OCI-LY1 (cell line): ENCODE measurements around the gene TFRC.

Experiments used
- H2AFZ ChIP-seq: fragments of 200-600 bp; sonication (generic), shearing (Covaris generic); 2 replicates; pipeline ENCODE4 v1.6.0; 2014; ENCODE audit warnings: antibody characterized with exemption, mild to moderate bottlenecking, low read length
- H3F3A ChIP-seq: fragments of 200-600 bp; sonication (generic), shearing (Covaris generic); 2 replicates; pipeline ENCODE4 v1.6.0; 2014; ENCODE audit warnings: mild to moderate bottlenecking, antibody characterized with exemption, low read length, moderate library complexity; ENCODE audit not compliant: insufficient read depth
- H3K27ac ChIP-seq: fragments of 200-600 bp; sonication (generic); 2 replicates; pipeline ENCODE4 v1.5.1; 2014; ENCODE audit warnings: low read length, mixed run types, mild to moderate bottlenecking, low read depth; ENCODE audit not compliant: poor library complexity, severe bottlenecking
- H3K27me3 ChIP-seq: fragments of 200-600 bp; sonication (generic); 2 replicates; pipeline ENCODE4 v1.6.0; 2014; ENCODE audit warnings: antibody characterized with exemption, mild to moderate bottlenecking, low read length, moderate library complexity; ENCODE audit not compliant: insufficient read depth
- H3K36me3 ChIP-seq: fragments of 200-600 bp; sonication (generic); 2 replicates; pipeline ENCODE4 v1.6.1; 2014; ENCODE audit warnings: mild to moderate bottlenecking, antibody characterized with exemption, low read length, moderate library complexity, mixed read lengths; ENCODE audit not compliant: insufficient read depth
- H3K4me1 ChIP-seq: fragments of 200-600 bp; sonication (generic); 2 replicates; pipeline ENCODE4 v1.5.1; 2014; ENCODE audit warnings: mild to moderate bottlenecking, low read length, moderate library complexity; ENCODE audit not compliant: insufficient read depth, severe bottlenecking
- H3K4me2 ChIP-seq: fragments of 200-600 bp; sonication (generic), shearing (Covaris generic); 2 replicates; pipeline ENCODE4 v1.6.1; 2014; ENCODE audit warnings: low read length
- H3K4me3 ChIP-seq: fragments of 200-600 bp; sonication (generic); 2 replicates; pipeline ENCODE4 v1.5.1; 2014; ENCODE audit warnings: low read length, low read depth, mild to moderate bottlenecking, mixed read lengths; ENCODE audit not compliant: poor library complexity, severe bottlenecking
- H3K79me2 ChIP-seq: fragments of 200-600 bp; shearing (Covaris generic); 2 replicates; pipeline ENCODE4 v1.6.1; 2016; ENCODE audit warnings: mixed run types, low read length, mixed read lengths; ENCODE audit not compliant: insufficient read depth
- H3K9ac ChIP-seq: fragments of 200-600 bp; sonication (generic), shearing (Covaris generic); 2 replicates; pipeline ENCODE4 v1.6.1; 2014; ENCODE audit warnings: mild to moderate bottlenecking, low read length, mixed read lengths
- H3K9me2 ChIP-seq: fragments of 200-600 bp; sonication (generic), shearing (Covaris generic); 2 replicates; pipeline ENCODE4 v1.6.1; 2014; ENCODE audit warnings: low read depth, mild to moderate bottlenecking, low read length, mixed read lengths
- H3K9me3 ChIP-seq: fragments of 200-600 bp; shearing (Covaris generic); 2 replicates; pipeline ENCODE4 v1.6.1; 2014; ENCODE audit warnings: low read length, mixed read lengths
- H4K20me1 ChIP-seq: fragments of 200-600 bp; sonication (generic), shearing (Covaris generic); 2 replicates; pipeline ENCODE4 v1.6.0; 2016; ENCODE audit warnings: mild to moderate bottlenecking, low read length; ENCODE audit not compliant: insufficient read depth
- EZH2 ChIP-seq: fragments of 200-600 bp; sonication (generic), shearing (Covaris generic); IDR thresholded peaks from 2 replicates; pipeline ENCODE4 v1.8.0; 2017; ENCODE audit warnings: borderline replicate concordance, mixed run types, mild to moderate bottlenecking, antibody characterized with exemption, low read length, moderate library complexity, mixed read lengths
- TF ChIP-seq, protein P1 (sequence below): fragments of 200-600 bp; sonication (generic), shearing (Covaris generic); IDR thresholded peaks from 2 replicates; pipeline ENCODE4 v1.5.1; 2017; ENCODE audit warnings: mild to moderate bottlenecking, antibody characterized with exemption, low read length, moderate library complexity, mixed read lengths

TFRC gene

DNA sequence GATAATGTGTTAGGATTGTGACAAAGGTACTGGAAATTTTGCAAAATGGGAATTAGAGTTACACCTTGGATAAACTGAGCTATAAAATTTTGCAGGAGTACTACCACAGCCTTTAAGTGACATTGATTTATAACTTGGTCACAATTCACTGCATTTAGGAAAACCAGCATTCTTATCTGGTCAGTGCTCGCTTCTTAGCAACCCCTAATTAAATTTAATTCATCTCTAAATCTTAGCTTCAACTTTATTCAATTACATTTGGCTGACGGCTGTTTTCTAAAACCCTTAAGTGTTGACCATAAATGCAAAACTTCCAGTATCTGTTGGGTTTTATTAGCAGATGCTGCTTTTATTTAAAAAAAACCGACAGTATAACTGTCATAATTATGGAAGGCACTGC is 31.3 kb downstream of the TFRC start:
- Histone ChIP-seq H3K36me3 (peaks cover 84% of the 10 kb centered on the region), H3K4me2 (no peak overlapping the region), H2AFZ (no peak overlapping the region), H3K27ac (no peak overlapping the region), H3K79me2 (no peaks in the 10 kb centered on the region), H3K4me1 (no peaks in the 10 kb centered on the region), H3K9me2 (no peaks in the 10 kb centered on the region), H3K27me3 (no peaks in the 10 kb centered on the region), H3F3A (0 out of 2 replicates have a peak, but pooled peaks cover 7% of the 10 kb centered on the region), H3K4me3 (no peak overlapping the region), H3K9ac (no peak overlapping the region), H4K20me1 (no peaks in the 10 kb centered on the region), H3K9me3 (no peaks in the 10 kb centered on the region)
- TF ChIP-seq, protein P1, sequence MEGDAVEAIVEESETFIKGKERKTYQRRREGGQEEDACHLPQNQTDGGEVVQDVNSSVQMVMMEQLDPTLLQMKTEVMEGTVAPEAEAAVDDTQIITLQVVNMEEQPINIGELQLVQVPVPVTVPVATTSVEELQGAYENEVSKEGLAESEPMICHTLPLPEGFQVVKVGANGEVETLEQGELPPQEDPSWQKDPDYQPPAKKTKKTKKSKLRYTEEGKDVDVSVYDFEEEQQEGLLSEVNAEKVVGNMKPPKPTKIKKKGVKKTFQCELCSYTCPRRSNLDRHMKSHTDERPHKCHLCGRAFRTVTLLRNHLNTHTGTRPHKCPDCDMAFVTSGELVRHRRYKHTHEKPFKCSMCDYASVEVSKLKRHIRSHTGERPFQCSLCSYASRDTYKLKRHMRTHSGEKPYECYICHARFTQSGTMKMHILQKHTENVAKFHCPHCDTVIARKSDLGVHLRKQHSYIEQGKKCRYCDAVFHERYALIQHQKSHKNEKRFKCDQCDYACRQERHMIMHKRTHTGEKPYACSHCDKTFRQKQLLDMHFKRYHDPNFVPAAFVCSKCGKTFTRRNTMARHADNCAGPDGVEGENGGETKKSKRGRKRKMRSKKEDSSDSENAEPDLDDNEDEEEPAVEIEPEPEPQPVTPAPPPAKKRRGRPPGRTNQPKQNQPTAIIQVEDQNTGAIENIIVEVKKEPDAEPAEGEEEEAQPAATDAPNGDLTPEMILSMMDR, result no peak
- TF ChIP-seq EZH2, result no peak

DNA sequence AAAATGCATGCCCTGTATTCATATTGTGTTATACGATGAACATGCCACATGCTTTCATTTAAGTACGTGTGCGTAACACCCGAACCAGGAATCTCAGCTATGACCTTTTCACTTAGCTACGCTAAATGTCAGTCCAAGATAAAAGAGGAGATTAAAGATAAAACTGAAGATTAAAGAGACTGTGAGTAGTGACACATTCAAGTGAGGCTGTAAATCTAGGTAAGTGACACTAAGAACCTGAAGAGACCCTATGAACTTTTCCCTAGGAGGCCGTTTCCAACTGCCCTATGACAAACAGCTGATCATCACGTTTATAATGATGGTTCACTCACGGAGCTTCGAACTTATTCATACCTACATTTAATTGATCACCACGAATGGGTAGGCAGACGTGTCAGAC is 32.2 kb downstream of the TFRC start:
- no peak overlapping the region for H3K4me3 ChIP-seq
- no peaks in the 10 kb centered on the region for H3K4me1 ChIP-seq
- H3K27ac ChIP-seq, result no peak overlapping the region
- TF ChIP-seq, protein P1, result no peak
- TF ChIP-seq EZH2, result no peak
- H3K79me2 ChIP-seq, result no peaks in the 10 kb centered on the region
- peaks cover 78% of the 10 kb centered on the region for H3K36me3 ChIP-seq
- no peak overlapping the region for H3K9ac ChIP-seq
- no peaks in the 10 kb centered on the region for H3K9me3 ChIP-seq
- no peaks in the 10 kb centered on the region for H4K20me1 ChIP-seq
- no peaks in the 10 kb centered on the region for H3K9me2 ChIP-seq
- no peak overlapping the region for H3K4me2 ChIP-seq
- H3K27me3 ChIP-seq, result no peaks in the 10 kb centered on the region
- 0 out of 2 replicates have a peak, but pooled peaks cover 7% of the 10 kb centered on the region for H3F3A ChIP-seq
- no peak overlapping the region for H2AFZ ChIP-seq

DNA sequence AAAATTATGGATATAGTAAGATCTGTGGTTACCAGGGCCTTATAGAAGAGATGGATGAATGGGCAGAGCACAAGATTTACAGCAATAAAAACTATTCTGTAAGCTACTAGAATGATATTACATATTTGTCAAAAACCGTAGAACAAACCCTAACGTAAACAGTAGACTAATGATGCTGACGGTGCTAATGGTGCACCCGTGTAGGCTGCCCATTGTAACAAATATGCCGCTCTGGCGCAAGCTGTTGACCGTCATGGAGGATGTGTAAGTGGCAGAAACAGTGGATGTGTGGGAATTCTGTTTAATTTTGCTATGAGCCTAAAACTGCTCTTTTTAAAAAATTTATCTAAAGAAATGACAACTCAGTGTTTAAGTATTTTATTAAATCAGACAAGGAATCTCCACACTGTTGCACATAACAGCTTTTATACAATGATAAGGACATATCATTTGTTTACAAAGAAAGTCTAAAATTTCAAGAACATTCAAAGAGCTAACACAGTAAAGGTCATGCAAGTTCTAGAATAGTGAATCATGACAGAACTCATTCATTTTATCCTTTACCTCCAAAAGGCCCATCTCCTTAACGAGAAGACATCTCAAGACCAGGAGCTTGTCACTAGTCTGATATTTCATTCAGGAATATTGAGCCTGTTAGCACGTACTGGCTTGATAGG is 32.8 kb downstream of the TFRC start:
- Histone ChIP-seq H3K4me1 (no peaks in the 10 kb centered on the region), H3K4me2 (no peak overlapping the region), H2AFZ (no peak overlapping the region), H3K27me3 (no peaks in the 10 kb centered on the region), H3K27ac (no peak overlapping the region), H3K9me3 (no peaks in the 10 kb centered on the region), H3K79me2 (no peaks in the 10 kb centered on the region), H3K36me3 (peaks cover 74% of the 10 kb centered on the region), H3K4me3 (no peak overlapping the region), H4K20me1 (no peaks in the 10 kb centered on the region), H3F3A (0 out of 2 replicates have a peak, but pooled peaks cover 7% of the 10 kb centered on the region), H3K9me2 (no peaks in the 10 kb centered on the region), H3K9ac (no peak overlapping the region)
- no peak for TF ChIP-seq EZH2
- TF ChIP-seq, protein P1, result no peak
